ENCODE results near the gene ICE1.

The ICE1 gene

GRCh38 chr5:5453131-5453530 is 30.7 kb downstream of the ICE1 start:
- H3K27ac ChIP-seq (ENCODE audit: low read length), result no peak overlapping the region
- no peak overlapping the region for H3K9ac ChIP-seq (ENCODE audit: low read depth, low read length)
- H3K36me3 ChIP-seq (ENCODE audit: insufficient read depth, low read length), result peaks cover 93% of the 10 kb centered on the region
- DNase-seq, result no peak
- H3K27me3 ChIP-seq (ENCODE audit: insufficient read depth, low read length, poor library complexity), result no peaks in the 10 kb centered on the region
- TF ChIP-seq EZH2 (IDR thresholded peaks at IDR 0.05; ENCODE audit: borderline replicate concordance, low read depth, low read length, severe bottlenecking), result no peak
- no peak for TF ChIP-seq CTCF (IDR thresholded peaks at IDR 0.05; ENCODE audit: borderline replicate concordance, extremely low read depth, low read length, poor library complexity, severe bottlenecking)
- no peaks in the 10 kb centered on the region for H4K20me1 ChIP-seq (ENCODE audit: insufficient read depth, low read length)
- H3K4me1 ChIP-seq (ENCODE audit: insufficient read depth, low read length), result no peaks in the 10 kb centered on the region
- no peak overlapping the region for H3K4me2 ChIP-seq (ENCODE audit: insufficient read depth, low read length)
- ATAC-seq (ENCODE audit: insufficient read depth, low read depth), result no peak
- no peaks in the 10 kb centered on the region for H3K79me2 ChIP-seq (ENCODE audit: insufficient read depth, low read length)
- H3K9me3 ChIP-seq (ENCODE audit: insufficient read depth, low read length, severe bottlenecking), result no peaks in the 10 kb centered on the region
- H3K4me3 ChIP-seq (ENCODE audit: low read depth in 1 of 2, low read length in 2 of 2), result no peak overlapping the region
- no peak overlapping the region for H2AFZ ChIP-seq (ENCODE audit: low read depth, low read length)

DNA sequence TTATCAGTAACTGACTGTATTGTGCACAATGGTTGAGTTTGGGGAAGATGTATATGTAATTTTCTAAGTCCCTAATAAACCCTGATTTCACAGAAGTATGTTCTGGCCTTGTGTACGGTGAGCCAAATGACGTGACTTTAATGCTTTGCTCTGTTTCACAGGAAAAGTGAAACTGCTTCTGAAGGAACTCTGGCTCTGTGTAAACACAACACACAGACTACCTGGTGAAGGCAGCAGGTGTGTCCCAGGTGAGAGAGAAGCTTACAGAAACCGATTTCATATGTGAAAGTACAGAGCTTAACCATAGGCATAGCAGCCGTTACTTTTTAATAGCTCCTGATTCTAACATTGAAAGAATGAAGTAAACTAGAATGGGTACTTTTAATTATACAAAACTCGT is 31.9 kb downstream of the ICE1 start:
- TF ChIP-seq CTCF (IDR thresholded peaks at IDR 0.05; ENCODE audit: borderline replicate concordance, extremely low read depth, low read length, poor library complexity, severe bottlenecking), result no peak
- TF ChIP-seq EZH2 (IDR thresholded peaks at IDR 0.05; ENCODE audit: borderline replicate concordance, low read depth, low read length, severe bottlenecking), result no peak
- no peaks in the 10 kb centered on the region for H3K27me3 ChIP-seq (ENCODE audit: insufficient read depth, low read length, poor library complexity)
- no peaks in the 10 kb centered on the region for H3K4me1 ChIP-seq (ENCODE audit: insufficient read depth, low read length)
- H3K4me3 ChIP-seq (ENCODE audit: low read depth in 1 of 2, low read length in 2 of 2), result no peak overlapping the region
- peaks cover 94% of the 10 kb centered on the region for H3K36me3 ChIP-seq (ENCODE audit: insufficient read depth, low read length)
- 0 out of 2 replicates have a peak, but pooled peaks cover 1% of the 10 kb centered on the region for H4K20me1 ChIP-seq (ENCODE audit: insufficient read depth, low read length)
- H3K9me3 ChIP-seq (ENCODE audit: insufficient read depth, low read length, severe bottlenecking), result no peaks in the 10 kb centered on the region
- H3K4me2 ChIP-seq (ENCODE audit: insufficient read depth, low read length), result no peak overlapping the region
- no peak overlapping the region for H3K27ac ChIP-seq (ENCODE audit: low read length)
- H2AFZ ChIP-seq (ENCODE audit: low read depth, low read length), result no peak overlapping the region
- H3K9ac ChIP-seq (ENCODE audit: low read depth, low read length), result no peak overlapping the region
- no peak for DNase-seq
- ATAC-seq (ENCODE audit: insufficient read depth, low read depth), result no peak
- no peaks in the 10 kb centered on the region for H3K79me2 ChIP-seq (ENCODE audit: insufficient read depth, low read length)

GRCh38 chr5:5456858-5457257 is 34.4 kb downstream of the ICE1 start:
- Histone ChIP-seq H3K9ac (ENCODE audit: low read depth, low read length) (no peak overlapping the region), H3K27ac (ENCODE audit: low read length) (no peak overlapping the region), H3K27me3 (ENCODE audit: insufficient read depth, low read length, poor library complexity) (no peaks in the 10 kb centered on the region), H3K36me3 (ENCODE audit: insufficient read depth, low read length) (peaks cover 95% of the 10 kb centered on the region), H3K4me2 (ENCODE audit: insufficient read depth, low read length) (no peak overlapping the region), H2AFZ (ENCODE audit: low read depth, low read length) (no peak overlapping the region), H3K79me2 (ENCODE audit: insufficient read depth, low read length) (no peaks in the 10 kb centered on the region), H3K4me3 (ENCODE audit: low read depth in 1 of 2, low read length in 2 of 2) (no peak overlapping the region), H3K4me1 (ENCODE audit: insufficient read depth, low read length) (no peaks in the 10 kb centered on the region), H4K20me1 (ENCODE audit: insufficient read depth, low read length) (peaks cover 7% of the 10 kb centered on the region; the same call in 1 of the 2 replicates), H3K9me3 (ENCODE audit: insufficient read depth, low read length, severe bottlenecking) (no peaks in the 10 kb centered on the region)
- TF ChIP-seq CTCF (IDR thresholded peaks at IDR 0.05; ENCODE audit: borderline replicate concordance, extremely low read depth, low read length, poor library complexity, severe bottlenecking), result no peak
- no peak for TF ChIP-seq EZH2 (IDR thresholded peaks at IDR 0.05; ENCODE audit: borderline replicate concordance, low read depth, low read length, severe bottlenecking)
- ATAC-seq (ENCODE audit: insufficient read depth, low read depth), result no peak
- no peak for DNase-seq

DNA sequence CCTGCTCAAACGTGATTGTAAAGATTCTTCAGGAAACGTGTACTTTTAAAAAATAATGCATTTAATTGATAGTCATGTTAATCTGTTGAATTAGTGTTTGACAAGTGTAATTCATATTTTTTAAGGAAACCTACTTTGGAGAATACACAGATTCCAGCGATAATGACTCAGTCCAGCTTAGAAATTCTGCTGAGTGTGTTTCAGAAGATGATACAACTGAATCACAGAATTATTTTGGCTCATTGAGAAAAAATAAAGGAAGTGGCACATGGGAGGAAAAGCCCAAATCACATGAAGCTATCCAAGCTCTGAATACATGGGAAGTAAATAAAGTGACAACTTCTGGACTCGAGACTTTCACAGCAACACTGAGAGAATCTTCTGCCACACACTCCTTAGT is 37.8 kb downstream of the ICE1 start:
- Histone ChIP-seq H3K4me1 (ENCODE audit: insufficient read depth, low read length) (no peaks in the 10 kb centered on the region), H3K27ac (ENCODE audit: low read length) (no peak overlapping the region), H2AFZ (ENCODE audit: low read depth, low read length) (no peak overlapping the region), H3K9ac (ENCODE audit: low read depth, low read length) (no peak overlapping the region), H3K27me3 (ENCODE audit: insufficient read depth, low read length, poor library complexity) (no peaks in the 10 kb centered on the region), H3K36me3 (ENCODE audit: insufficient read depth, low read length) (peaks cover 97% of the 10 kb centered on the region), H3K4me3 (ENCODE audit: low read depth in 1 of 2, low read length in 2 of 2) (no peak overlapping the region), H3K9me3 (ENCODE audit: insufficient read depth, low read length, severe bottlenecking) (no peaks in the 10 kb centered on the region), H3K79me2 (ENCODE audit: insufficient read depth, low read length) (no peaks in the 10 kb centered on the region), H3K4me2 (ENCODE audit: insufficient read depth, low read length) (no peak overlapping the region), H4K20me1 (ENCODE audit: insufficient read depth, low read length) (peaks cover 10% of the 10 kb centered on the region; the same call in 1 of the 2 replicates)
- DNase-seq (no peak), ATAC-seq (ENCODE audit: insufficient read depth, low read depth) (no peak)
- TF ChIP-seq CTCF (IDR thresholded peaks at IDR 0.05; ENCODE audit: borderline replicate concordance, extremely low read depth, low read length, poor library complexity, severe bottlenecking) (no peak), EZH2 (IDR thresholded peaks at IDR 0.05; ENCODE audit: borderline replicate concordance, low read depth, low read length, severe bottlenecking) (no peak)
